ENCODE measurements around the gene CD52.

- TF ChIP-seq CTCF (IDR thresholded peaks at IDR 0.05) (no peak), POLR2A (IDR thresholded peaks at IDR 0.05) (no peak)
These were observed 28.3 kb upstream of the CD52 start for GRCh38 chr1:26289158-26290059.
